Measurements from ENCODE around the gene IL31RA. TPM values are rescaled to one million over a fixed set of nuclear protein-coding genes. Genes with fewer than 3 reads are reported as not detected.

IL31RA gene
- total and polyA plus RNA-seq, 10 of the 15 experiments (the other 5 are each of a cell fraction or from before 2014, with no cell fraction given) = 0.03 to 0.31 (median 0.11) TPM; not detected in 2

DNA sequence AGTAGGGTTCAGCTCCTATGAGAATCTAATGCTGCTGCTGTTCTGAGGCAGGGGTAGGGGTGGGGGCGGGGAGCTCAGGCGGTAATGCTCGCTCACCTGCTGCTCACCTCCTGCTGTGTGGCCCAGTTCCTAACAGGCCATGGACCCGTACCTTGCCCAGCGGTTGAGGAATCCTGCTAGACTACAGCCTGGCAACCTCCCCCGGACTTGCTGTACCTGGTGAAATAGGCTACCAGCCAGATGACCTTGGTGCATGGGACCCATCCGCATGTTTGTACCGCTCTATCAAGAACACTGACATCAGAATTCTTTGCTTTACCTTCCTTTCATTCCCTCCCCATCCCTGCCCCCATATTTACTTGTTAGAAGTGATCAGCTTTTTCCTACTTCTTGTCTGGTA, 15.3 kb downstream of the IL31RA start:
- ChIA-PET CTCF (interaction anchor here (1.3 kb wide), 1 partner anchor 70 kb away, joined by 3 read pairs; no protein-coding TSS in a partner anchor), RAD21 (ENCODE audit: unreplicated experiment) (interaction anchor here (0.6 kb wide), 1 partner anchor 153 kb away, joined by 3 read pairs; no protein-coding TSS in a partner anchor), POLR2A (interaction anchor here (0.8 kb wide), 1 partner anchor 9 kb away, joined by 3 read pairs; no protein-coding TSS in a partner anchor), SMC1A (ENCODE audit: uncharacterized antibody, unreplicated experiment) (interaction anchor here (2.4 kb wide), 2 partner anchors 11 to 24 kb away, joined by 5 to 7 read pairs; no protein-coding TSS in a partner anchor)
- in situ Hi-C loops (cut with MboI) = no loop called here
- intact Hi-C loops (cut with micrococcal nuclease; ENCODE audit: unreplicated experiment) = no loop called here
- no peaks in the 10 kb centered on the region for H3K9me3 ChIP-seq (replicated peaks; ENCODE audit: control insufficient read depth, insufficient read depth, low read length)
- H3K9ac ChIP-seq (ENCODE audit: control insufficient read depth, insufficient read depth, low read length) = no peak overlapping the region
- H3K36me3 ChIP-seq (ENCODE audit: control insufficient read depth in 2 of 2, insufficient read depth in 2 of 2, low read length in 1 of 2) = no peaks in the 10 kb centered on the region
- H3K79me2 ChIP-seq (ENCODE audit: control insufficient read depth, insufficient read depth, low read length) = no peaks in the 10 kb centered on the region
- TF ChIP-seq RB1 (IDR thresholded peaks at IDR 0.05; ENCODE audit: borderline replicate concordance) (no peak), PAX8 (IDR thresholded peaks at IDR 0.05) (no peak), GATAD2B (conservative IDR thresholded peaks at IDR 0.05; ENCODE audit: low read depth) (no peak), BMI1 (IDR thresholded peaks at IDR 0.05; ENCODE audit: borderline replicate concordance) (no peak), DPF2 (IDR thresholded peaks at IDR 0.05) (no peak), TCF7 (IDR thresholded peaks at IDR 0.05; ENCODE audit: borderline replicate concordance) (no peak), MYC (IDR thresholded peaks at IDR 0.05; ENCODE audit: insufficient read depth, insufficient read length, insufficient replicate concordance, low read length, severe bottlenecking) (no peak), RFX5 (IDR thresholded peaks at IDR 0.05; ENCODE audit: low read depth, low read length) (no peak), NR2C1 (IDR thresholded peaks at IDR 0.05) (no peak), CHD1 (IDR thresholded peaks at IDR 0.05; ENCODE audit: low read depth, low read length) (no peak), POLR2AphosphoS5 (IDR thresholded peaks at IDR 0.05; ENCODE audit: low read length) (no peak), SMAD1 (IDR thresholded peaks at IDR 0.05; ENCODE audit: low read depth, partially characterized antibody) (no peak), SREBF2 (IDR thresholded peaks at IDR 0.05; ENCODE audit: low read length) (no peak)
- TF ChIP-seq, protein P1, sequence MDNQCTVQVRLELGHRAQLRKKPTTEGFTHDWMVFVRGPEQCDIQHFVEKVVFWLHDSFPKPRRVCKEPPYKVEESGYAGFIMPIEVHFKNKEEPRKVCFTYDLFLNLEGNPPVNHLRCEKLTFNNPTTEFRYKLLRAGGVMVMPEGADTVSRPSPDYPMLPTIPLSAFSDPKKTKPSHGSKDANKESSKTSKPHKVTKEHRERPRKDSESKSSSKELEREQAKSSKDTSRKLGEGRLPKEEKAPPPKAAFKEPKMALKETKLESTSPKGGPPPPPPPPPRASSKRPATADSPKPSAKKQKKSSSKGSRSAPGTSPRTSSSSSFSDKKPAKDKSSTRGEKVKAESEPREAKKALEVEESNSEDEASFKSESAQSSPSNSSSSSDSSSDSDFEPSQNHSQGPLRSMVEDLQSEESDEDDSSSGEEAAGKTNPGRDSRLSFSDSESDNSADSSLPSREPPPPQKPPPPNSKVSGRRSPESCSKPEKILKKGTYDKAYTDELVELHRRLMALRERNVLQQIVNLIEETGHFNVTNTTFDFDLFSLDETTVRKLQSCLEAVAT (IDR thresholded peaks at IDR 0.05) = no peak
- H3K4me2 ChIP-seq (ENCODE audit: control insufficient read depth, insufficient read depth) = no peak overlapping the region
- no TSS peak for BruUV-seq (replicated peaks)
- FAIRE-seq (no peak), ATAC-seq (no peak), DNase-seq (ENCODE audit: low read depth, low spot score) (no peak)
- H3K27me3 ChIP-seq (replicated peaks in 1 of 2; ENCODE audit: control insufficient read depth in 2 of 2, insufficient read depth in 2 of 2, low read length in 1 of 2) = no peaks in the 10 kb centered on the region; a peak in 1 of 4 replicates
- no peaks in the 10 kb centered on the region for H3K4me1 ChIP-seq (ENCODE audit: control insufficient read depth, insufficient read depth, low read length)
- no peak overlapping the region for H2AFZ ChIP-seq (ENCODE audit: control insufficient read depth, low read depth, low read length)
- H4K20me1 ChIP-seq (ENCODE audit: control insufficient read depth, insufficient read depth) = no peaks in the 10 kb centered on the region
- H3K4me3 ChIP-seq = no peak overlapping the region
- no peak overlapping the region for H3K27ac ChIP-seq (ENCODE audit: control insufficient read depth, insufficient read depth)
- WGBS (ENCODE audit: insufficient coverage, insufficient replicate concordance, low lambda C conversion rate, missing lambda C conversion rate) = 78% methylated on average over 6 of the region's 8 CpGs

Data from GM12878 (cell line).